VCaP (cell line): ENCODE data around the gene RASAL2.
"Not testable (repeated sequence)": the region's sequence is repeated elsewhere in the genome, so short reads cannot be mapped to it uniquely, and the experiment has no call there.

ENCODE experiments used
- H3K27ac ChIP-seq: fragments of 450-650 bp; 2 replicates; pipeline ENCODE4 v1.5.1; 2017
- CTCF ChIP-seq: fragments of 450-650 bp; conservative IDR thresholded peaks from 2 replicates; pipeline ENCODE4 v1.5.1; 2017; ENCODE audit warnings: mild to moderate bottlenecking, moderate library complexity

Gene RASAL2

DNA sequence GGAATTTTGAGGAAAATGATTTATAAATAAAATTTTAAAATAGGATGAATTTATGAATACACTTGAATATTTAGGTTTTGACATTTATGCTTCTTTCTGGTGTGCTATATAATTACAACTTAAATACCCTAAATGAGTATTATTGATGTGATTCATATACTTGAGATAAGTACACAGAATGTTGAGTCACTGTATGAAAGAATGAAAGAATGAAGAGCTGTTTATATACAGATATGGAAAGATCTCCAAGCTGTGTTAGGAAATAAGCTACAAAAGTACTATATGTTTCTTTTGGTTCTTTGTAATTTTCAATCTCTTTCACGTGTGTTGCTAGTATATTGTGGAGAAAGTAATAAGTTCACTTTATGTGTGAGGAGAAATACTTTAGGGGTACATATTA lies 147.2 kb downstream of the RASAL2 start:
- TF ChIP-seq CTCF: no peak
- H3K27ac ChIP-seq: no peak overlapping the region

DNA sequence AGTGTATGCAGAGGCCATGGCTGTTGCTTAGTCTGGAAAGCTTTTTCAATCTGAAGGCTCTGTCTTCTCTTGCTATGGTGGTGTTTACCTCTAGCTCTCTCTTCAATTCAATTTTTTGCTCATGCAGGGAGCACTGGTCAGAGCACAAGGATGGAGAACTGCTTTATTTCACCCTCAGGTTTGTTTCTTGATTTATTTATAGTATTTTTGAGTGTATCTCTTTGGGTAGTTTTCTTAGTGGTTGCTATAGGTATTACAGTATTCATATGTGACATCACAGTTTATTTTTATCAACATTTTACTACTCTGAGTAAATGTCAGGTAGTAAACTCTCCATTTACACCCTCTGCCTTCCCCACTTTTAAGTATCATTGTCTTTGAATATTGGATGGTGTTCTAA lies 147.9 kb downstream of the RASAL2 start:
- TF ChIP-seq CTCF: no peak; the same call in 1 of the 2 replicates
- H3K27ac ChIP-seq: no peak overlapping the region

- H3K27ac ChIP-seq: no peak overlapping the region
- no peak for TF ChIP-seq CTCF
Measured at GRCh38 chr1:178243119-178243518, 149.2 kb downstream of the RASAL2 start.

DNA sequence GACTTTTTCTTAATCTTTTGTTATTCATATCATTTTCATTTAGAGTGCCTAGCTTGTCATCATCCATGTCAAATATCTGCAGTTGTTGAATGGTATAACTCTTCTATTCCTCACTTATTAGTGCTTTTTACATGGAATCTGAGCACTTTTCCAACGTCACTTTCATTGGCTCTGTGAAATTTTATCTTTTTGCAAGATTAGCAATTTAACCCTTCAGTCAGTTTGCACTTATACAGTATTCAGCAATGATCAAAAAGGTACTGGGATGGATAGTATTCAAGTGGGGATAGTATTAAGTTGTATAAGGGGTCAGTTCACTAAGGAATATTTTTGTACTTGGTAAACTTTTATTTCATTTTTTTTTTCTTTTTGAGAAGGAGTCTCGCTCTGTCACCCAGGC lies 150.0 kb downstream of the RASAL2 start:
- H3K27ac ChIP-seq: no peak overlapping the region
- TF ChIP-seq CTCF: no peak

DNA sequence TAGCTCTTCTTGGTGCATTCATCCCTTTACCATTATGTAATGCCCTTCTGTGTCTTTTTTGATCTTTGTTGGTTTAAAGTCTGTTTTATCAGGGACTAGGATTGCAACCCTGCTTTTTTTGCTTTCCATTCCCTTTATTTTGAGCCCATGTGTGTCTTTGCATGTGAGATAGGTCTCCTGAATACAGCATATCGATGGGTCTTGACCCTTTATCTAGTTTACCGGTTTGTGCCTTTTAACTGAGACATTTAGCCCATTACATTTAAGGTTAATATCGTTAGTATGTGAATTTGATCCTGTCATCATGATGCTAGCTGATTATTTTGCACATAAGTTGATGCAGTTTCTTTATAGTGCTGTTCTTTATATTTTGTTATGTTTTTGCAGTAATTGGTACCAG lies 154.4 kb downstream of the RASAL2 start:
- not testable (repeated sequence) for H3K27ac ChIP-seq

GRCh38 chr1:178253581-178253980 lies 159.7 kb downstream of the RASAL2 start:
- not testable (repeated sequence) for H3K27ac ChIP-seq

DNA sequence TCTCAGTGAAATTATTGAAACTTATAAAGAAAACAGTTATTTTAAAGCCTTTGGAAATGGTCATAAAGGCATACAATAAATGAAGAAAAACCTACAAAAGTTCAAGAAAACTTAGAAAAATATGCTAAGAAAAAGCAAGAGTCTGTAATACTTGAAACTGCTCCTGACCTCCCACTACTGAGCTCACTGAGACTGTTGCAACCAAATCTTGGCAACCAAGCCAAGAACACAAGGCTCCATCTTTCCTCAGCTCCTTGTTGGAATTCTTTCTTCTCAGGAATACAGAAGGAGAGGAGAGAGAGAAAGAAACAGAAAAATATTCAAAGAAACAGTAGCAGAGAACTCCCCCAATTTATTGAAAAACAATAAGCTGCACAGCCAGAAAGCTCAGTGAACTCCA lies 160.5 kb downstream of the RASAL2 start:
- no peak for TF ChIP-seq CTCF
- H3K27ac ChIP-seq: no peak overlapping the region

GRCh38 chr1:178258536-178258935 lies 164.6 kb downstream of the RASAL2 start:
- H3K27ac ChIP-seq: no peak overlapping the region
- TF ChIP-seq CTCF: no peak

GRCh38 chr1:178262120-178262500 lies 168.2 kb downstream of the RASAL2 start:
- TF ChIP-seq CTCF: no peak
- H3K27ac ChIP-seq: no peak overlapping the region
